Upper lobe of left lung (tissue), 4 donors: ENCODE data around the gene METAP1.

ENCODE experiments used
- POLR2A ChIP-seq, 4 donors: fragments of 450-650 bp; IDR thresholded peaks; one replicate each; pipeline ENCODE4 v1.5.1; 2016 to 2017; ENCODE audit warnings: antibody characterized with exemption in 4 of 4, mild to moderate bottlenecking in 2 of 4
- TF ChIP-seq, protein P1 (sequence below), 6 experiments: fragments of 450-650 bp in 4 of 6; fragments of 200-600 bp in 2 of 6; sonication (generic) in 2 of 6; IDR thresholded peaks; one replicate each; pipeline ENCODE4 v1.5.1; 2016 to 2019; ENCODE audit warnings: antibody characterized with exemption in 6 of 6

DNA sequence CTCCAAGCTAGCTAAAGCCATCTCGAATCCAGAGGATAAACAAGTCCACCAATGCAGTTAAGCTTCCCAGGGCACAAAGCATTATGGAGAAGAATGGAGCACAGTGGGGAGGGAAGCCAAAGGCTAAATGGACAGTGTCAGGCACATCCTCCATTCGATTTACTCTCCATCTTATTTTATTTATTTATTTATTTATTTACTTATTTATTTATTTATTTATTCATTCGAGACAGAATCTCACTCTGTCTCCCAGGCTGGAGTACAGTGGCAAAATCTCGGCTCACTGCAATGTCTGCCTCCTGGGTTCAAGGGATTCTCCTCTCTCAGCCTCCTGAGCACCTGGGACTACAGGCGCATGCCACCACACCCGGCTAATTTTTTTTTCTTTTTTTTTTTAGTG, 40.3 kb upstream of the METAP1 start:
- TF ChIP-seq, protein P1, sequence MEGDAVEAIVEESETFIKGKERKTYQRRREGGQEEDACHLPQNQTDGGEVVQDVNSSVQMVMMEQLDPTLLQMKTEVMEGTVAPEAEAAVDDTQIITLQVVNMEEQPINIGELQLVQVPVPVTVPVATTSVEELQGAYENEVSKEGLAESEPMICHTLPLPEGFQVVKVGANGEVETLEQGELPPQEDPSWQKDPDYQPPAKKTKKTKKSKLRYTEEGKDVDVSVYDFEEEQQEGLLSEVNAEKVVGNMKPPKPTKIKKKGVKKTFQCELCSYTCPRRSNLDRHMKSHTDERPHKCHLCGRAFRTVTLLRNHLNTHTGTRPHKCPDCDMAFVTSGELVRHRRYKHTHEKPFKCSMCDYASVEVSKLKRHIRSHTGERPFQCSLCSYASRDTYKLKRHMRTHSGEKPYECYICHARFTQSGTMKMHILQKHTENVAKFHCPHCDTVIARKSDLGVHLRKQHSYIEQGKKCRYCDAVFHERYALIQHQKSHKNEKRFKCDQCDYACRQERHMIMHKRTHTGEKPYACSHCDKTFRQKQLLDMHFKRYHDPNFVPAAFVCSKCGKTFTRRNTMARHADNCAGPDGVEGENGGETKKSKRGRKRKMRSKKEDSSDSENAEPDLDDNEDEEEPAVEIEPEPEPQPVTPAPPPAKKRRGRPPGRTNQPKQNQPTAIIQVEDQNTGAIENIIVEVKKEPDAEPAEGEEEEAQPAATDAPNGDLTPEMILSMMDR (IDR thresholded peaks at IDR 0.05), result no peak
- TF ChIP-seq POLR2A (IDR thresholded peaks at IDR 0.05), result no peak
